Left renal cortex interstitium (tissue), 4 donors: Measurements from ENCODE around the gene DIP2C. TPM values are rescaled to one million over a fixed set of nuclear protein-coding genes. Genes with fewer than 3 reads are reported as not detected.

Experiments used
- DNase-seq, 4 donors: peaks; one replicate each; pipeline ENCODE4 v3.0.0-alpha.2; 2013; ENCODE audit warnings: low read depth in 4 of 4, low spot score in 2 of 4, missing footprints in 1 of 4
- polyA plus RNA-seq, 4 donors: library from polyadenylated mRNA; unstranded; fragments of 120-200 nt; gene quantifications; one replicate each; pipeline ENCODE4 v1.2.1, GENCODE V29; 2013; ENCODE audit not compliant: insufficient read length in 4 of 4

Gene DIP2C
- polyA plus RNA-seq, 4 donors = 19.4 to 23.6 (median 20.2) TPM

DNA sequence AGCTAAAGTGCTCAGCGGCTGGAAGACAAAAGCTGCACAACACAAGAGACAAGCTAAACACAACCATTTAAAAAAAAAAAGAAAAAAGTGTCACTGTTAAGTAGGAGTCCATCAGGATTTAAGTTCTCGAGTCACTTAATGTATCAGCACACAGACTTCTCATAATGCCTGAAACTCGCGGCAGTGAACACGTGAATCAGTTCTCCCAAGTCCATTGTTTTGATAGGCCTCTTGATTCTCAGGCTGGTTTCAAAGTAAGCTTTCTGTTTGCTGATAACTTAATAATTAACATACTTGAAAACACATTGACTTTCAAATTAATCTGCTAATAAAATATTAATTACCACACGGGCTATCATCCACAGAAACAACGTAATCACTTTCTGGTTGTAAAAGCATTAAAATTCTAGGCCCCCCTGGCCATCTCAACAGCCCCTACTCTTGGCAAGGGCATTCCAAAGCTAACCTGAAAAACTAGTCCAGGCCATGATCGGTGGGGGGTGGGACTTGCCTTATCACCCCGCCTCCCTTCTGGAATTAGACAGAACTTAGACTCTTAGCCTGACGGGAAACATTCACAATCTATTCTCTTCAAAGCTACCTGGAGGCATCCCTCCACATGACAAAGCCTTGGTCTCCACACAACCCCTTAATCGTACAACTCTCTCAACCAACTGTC lies 129.0 kb downstream of the DIP2C start:
- no peak for DNase-seq

DNA sequence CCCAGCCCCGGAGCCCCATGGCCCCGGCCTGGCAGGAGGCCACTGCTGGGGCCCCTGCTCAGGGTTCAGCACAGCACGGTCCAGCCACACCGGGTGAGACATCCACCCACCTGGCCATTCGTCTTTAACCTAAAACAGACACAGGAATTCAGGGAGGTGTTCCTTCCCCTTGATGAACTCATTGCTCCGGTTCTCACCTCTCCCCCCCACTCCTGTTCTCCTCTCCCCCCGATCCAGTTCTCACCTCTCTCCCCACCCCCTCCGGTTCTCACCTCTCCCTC lies 129.8 kb downstream of the DIP2C start:
- no peak for DNase-seq

DNA sequence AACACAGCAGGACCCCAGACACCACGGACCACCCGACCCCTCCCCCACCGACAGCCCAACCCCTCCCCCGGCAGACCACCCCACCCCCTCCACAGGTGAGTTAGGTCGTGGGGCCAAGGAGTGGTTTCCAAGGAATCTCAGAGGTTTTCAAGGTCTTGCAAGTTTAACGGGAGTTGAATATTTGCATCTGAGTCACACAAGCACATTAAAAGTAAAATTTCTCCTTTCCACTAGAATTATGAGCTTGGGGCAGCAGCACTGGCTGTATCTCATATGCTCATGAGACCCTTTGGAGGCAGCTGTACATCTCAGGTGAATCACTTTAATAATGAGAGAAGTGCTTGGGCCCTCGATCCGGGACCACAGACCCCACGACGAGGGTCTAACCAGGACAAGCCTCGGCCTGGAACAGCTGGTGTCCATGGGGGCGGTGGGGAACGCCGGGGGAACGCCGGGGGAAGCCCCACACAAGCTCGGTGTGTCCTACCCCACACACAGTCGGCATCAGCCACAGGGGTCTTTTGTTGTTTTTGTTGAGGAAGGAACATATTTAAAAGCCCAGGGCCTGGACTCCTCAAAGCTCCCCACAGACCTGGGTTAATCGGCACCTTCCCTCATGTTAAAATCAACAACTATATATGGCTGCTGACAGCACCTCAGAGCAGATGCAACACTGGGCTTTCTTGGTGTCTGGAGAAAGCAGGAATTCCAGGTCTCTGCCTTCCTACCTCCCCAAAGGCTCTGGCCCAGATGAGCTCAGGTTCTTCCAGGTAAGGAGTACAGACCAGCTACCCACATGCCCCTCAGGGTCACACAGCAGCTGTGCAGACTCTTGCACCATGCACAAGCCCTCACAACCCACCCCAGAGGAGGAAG lies 130.3 kb downstream of the DIP2C start:
- no peak for DNase-seq

DNA sequence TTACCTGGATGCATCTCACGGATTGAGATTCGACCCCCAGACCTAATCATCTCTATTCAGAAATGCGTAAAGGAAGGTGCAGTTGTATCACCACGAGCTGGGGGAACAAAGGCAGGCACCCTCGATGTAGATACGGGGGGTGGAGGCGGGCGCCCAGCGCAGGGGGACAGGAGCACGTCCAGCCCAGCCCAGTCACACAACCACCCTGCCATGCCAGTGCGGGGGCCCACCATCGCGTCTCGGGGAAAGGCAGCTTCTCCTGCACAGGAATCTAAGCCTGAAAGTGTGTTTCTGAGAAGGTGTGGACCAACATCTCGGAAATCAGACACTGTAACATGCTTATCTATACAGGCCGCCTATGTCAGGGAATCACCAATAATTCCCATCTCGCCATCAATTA lies 131.1 kb downstream of the DIP2C start:
- no peak for DNase-seq

DNA sequence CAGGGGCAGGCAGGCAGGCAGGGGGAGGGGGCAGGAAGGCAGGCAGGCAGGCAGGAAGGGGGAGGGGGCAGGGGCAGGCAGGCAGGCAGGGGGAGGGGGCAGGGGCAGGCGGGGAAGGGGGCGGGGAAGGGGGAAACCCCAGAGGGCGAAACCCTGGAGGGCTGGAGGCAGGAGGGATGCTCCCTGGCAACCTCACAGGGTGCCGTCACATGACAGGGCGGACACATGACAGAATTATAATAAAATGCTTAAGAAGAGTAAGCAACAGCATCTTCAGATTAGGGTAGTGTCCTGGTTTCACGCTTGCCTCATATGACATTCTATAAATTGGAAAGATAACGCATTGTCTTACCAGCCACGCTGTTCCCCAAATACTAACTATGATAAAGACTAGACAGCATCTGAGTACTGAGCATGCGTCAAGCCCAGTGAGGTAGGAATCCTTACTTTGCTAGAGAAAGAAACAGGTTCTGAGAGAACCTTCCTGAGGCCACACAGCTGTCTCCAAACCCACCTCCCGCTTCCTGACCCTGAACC lies 131.6 kb downstream of the DIP2C start:
- DNase-seq = no peak

DNA sequence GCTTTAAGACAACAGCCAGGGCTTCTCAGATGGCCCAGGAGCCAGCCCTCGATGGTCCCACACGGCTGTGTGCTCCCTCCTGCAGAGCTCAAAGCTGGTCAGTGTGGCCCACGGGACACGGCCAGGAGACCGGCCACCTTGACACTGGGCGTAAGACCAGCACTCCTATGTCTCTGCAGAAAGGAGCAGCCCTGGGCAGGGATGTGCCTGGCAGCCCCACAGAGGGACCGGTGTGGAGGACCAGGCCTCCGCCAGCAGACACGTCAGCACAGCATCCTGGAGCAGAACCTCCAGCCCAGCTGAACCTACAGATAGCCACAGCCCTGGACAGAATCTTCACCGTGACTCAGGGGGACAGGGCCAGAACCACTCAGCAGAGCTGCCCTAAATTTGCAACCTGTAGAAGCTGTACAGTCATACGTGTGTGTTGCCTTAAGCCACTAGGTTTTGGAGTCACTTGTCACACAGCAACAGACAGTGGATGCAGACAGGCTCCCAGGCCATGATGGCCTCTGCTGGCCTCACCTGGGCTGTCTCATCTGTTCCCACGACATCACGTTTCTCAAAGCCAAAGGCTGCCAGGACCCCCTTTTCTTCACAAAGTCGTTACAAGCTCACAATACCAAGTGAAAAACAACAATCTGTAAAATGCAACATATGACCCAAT lies 132.4 kb downstream of the DIP2C start:
- no peak for DNase-seq

DNA sequence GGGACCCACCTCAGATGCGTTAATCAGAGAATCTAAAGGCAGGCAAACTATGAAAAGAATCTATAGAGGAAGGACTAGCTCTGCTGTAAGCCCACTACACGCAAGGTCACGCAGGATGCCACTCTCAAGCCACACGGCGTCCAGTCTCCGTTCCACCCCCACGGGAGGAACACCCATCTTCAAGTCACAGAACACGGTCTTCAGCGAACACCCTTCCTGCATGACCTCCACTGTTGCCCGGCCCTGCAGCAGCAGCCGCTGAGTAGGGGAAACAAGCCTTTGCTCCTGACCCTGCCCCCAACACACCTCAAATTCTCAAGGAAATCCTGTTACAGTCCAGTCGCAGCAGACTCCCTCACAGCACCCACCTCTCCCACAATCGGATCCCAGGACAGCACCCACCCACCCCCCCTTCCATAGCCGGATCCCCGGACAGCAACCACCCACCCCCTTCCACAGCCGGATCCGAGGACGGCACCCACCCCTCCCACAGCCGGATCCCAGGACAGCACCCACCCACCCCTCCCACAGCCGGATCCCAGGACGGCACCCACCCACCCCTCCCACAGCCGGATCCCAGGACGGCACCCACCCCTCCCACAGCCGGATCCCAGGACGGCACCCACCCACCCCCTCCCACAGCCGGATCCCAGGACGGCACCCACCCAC lies 133.7 kb downstream of the DIP2C start:
- DNase-seq = no peak

DNA sequence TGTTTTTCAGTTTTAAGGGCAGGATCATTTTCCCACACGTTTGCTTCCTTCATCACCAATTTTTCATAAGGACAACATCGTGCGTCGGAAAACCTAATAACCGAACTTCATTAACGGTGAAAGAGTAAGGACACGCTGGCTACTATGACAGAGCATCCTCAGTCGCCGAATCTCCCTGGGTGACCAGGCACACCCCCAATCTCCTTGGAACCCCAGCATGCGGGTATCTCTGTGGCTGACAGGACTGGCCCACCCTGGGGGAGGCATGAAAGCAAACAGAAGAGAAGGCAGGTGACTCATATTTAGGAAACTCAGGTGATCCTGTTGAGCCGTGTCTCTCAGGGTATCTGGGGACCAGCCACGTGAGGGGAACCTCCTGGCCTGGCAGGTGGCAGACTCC lies 134.2 kb downstream of the DIP2C start:
- DNase-seq = no peak

DNA sequence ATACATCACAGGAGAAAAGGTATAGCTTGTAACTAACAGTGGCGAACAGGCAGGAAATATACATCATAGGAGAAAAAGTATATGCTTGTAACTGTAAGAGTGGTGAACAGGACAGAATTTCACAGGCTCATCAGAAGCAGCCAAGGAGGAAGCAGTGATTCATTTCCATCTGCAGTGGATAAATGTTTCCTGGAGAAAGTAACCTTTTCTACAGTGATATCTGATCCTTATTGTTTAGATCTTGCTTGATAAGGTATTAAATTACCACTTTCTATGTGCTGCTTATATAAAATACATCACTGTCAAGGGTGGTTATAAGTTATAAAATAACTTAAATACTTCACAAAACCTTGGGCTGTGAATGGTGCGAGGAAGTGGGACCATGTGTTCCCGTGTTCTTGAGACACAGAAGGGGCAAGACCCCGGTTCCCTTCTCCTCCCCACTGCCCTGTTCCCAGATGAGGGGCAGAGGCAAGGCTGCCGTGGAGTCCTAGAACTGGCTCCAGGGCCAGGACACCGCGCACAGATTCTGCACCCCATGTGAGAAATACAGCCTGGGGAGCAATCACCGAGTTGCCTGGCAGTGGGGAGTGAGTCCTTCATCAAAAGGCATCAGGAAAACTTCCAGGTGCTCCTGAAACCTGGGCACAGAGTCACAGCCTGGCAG lies 135.2 kb downstream of the DIP2C start:
- no peak for DNase-seq

DNA sequence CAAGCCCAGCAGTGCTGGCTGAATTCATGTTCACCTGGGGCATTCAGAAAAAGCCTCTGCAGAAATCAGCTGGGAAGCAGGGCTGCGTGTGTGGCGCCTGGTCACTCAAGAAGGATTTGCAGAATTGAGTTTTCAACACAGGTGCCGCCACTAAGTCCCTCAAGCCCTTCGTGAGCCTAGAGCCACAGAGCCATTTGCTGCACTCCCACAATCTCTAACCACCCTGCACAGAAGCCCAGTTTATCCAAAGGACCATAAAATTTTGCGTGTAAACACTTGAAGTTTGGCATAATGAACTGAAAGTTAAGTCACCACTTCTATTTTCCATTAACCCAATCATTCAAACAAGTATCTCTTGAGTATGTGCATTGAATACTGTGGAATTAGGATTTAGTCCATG lies 136.2 kb downstream of the DIP2C start:
- no peak for DNase-seq

DNA sequence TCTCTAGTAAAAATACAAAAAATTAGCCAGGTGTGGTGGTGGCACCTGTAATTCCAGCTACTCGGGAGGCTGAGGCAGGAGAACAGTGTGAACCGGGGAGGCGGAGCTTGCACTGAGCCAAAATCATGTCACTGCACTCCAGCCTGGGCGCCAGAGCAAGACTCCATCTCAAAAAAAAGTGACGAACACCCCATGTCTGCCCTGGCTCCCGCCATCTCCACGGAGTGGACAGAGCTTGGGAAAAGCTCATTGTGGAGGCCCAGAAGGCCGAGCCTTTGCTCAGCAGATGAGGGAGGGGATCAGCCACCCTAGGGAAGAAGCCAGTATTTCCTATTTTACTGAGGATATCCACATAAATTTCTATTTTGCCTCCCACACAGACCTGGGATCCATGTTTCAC lies 136.8 kb downstream of the DIP2C start:
- no peak for DNase-seq

DNA sequence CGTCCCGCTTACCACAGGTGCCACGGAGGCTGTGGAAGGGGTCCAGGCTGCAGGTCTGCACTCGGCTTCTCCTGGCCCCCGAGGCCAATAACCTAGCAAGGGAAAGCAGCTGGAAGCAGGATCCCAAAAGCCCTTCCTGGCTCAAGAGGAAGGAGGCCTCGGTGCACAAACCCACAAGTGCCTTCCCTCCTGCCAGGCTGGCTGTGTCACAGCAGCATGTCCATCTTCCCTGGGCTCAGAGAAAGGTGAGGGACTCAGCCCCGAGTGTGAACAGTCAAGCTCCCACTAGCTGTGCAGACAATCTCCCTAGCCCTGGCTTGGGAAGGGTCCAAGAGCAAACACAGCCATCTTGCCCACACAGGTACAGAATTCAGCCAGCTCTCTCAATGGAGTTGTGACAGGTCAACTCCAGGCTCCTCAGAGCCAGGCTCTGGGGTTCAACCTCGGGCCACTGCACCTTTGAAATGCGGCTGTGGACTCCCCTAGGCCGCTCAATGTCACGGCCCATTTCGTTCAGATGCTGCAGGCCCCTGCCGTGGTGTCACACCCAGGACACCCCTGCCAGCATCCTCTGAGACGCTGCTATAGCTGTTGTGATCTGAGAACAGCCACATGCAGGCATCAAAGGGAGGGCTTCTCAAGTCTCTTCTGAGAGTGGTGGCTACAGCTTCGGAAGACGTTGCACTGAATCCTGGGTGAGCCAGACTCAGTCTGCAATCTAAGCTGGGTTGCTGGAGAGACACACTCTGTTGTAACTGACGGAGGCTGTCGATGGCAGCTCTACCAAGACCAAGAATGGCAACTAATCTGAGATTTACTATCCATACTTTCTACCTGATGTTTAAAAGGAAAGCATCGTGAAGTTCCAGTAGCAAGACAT lies 137.9 kb downstream of the DIP2C start:
- DNase-seq = no peak

DNA sequence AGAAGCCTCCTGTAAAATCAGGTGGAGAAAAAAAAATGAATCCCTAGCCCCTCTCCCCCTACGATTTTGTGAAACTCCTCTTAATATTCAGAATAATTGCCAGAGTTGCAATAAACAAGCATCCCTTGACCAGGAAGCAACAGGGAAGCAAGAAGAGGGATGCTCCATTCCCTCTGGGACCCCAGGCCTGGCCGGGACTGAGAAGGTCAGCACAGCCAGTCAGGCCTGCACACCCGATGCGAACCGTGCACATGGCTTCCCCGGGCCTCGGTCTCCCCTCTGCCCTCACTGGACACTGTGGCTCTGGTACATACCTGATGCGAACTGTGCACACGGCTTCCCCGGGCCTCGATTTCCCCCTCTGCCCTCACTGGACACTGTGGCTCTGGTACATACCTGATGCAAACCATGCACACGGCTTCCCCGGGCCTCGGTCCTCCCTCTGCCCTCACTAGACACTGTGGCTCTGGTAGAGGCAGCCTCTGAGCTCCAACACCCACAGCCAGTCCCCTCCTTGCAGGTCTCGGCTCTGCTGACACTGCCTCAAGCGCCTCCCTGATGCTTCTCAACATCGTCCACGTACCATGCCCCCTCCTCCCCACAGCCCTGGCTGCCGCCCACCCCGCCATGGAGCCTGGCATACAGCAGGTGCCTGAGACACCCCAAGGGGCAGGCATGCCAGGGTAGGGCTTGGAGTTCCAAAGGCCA lies 138.6 kb downstream of the DIP2C start:
- DNase-seq = no peak

DNA sequence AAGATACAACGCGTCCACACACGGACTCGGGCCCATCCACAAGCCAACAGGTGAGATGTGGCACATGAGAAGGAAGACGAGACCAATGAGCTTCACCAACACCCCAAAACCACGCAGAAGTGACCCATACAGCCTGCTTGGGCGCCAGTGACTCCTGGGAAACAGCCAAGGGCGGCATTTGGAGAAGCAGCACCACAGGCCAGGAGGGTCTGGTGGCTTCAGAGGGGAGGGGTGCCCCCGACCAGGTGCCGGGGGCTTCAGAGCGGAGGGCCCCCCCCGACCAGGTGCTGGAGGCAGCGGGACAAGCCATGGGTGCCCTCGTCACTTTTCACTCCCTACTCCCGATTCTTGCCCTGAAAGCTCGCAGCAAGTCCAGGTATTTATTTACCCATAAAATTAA lies 140.1 kb downstream of the DIP2C start:
- no peak for DNase-seq

DNA sequence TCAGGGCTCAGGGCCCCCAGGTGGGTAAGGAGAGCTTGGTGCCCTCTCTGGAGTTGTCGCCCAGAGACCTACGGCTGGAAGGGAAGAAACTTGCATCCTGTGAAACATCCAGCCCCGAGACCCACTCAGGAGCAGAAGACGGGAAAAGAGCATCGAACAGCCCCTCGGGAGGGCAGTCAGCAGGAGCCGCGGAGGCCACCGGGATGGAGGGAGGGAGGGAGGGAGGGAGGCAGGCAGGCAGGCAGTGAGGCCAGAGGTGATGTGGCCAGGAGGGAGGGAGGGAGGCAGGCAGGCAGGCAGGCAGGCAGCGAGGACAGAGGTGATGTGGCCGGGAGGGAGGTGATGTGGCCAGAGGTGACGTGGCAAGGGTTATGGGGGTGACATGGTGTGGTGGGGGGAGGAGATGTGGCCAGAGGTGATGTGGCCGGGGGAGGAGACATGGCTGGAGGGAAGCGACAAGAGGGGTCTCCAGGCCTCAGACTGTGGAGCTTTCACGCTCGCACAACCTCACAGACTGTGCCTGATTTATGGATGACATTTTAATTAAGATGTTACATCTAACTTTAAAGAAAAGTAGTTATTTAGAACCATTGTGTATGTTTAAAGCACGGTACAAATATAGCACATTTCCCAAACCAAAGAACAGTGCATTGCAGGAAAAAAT lies 141.1 kb downstream of the DIP2C start:
- DNase-seq = no peak

DNA sequence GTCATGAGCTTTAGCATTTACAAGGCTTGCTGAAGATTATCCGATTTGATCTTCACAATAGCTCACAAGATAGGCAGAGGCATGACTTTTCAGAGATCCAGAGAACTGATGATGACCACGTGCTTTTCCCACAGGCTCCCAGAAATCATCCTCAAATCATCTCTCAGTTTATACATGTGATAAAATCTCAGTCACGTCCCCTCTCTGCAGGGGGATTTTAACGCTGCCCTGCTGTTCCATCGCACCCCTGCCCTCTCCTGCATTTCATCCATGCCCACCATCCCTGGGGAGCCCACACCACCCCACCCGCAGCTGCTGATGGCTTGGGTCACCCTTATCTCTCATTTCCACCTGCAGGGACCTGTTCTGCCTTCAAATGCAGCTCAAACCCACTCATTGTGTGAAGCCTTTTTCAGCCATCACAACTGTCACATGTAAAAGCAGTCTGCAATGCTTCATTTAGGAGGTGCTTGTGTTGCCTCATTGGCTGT lies 141.8 kb downstream of the DIP2C start:
- no peak for DNase-seq

DNA sequence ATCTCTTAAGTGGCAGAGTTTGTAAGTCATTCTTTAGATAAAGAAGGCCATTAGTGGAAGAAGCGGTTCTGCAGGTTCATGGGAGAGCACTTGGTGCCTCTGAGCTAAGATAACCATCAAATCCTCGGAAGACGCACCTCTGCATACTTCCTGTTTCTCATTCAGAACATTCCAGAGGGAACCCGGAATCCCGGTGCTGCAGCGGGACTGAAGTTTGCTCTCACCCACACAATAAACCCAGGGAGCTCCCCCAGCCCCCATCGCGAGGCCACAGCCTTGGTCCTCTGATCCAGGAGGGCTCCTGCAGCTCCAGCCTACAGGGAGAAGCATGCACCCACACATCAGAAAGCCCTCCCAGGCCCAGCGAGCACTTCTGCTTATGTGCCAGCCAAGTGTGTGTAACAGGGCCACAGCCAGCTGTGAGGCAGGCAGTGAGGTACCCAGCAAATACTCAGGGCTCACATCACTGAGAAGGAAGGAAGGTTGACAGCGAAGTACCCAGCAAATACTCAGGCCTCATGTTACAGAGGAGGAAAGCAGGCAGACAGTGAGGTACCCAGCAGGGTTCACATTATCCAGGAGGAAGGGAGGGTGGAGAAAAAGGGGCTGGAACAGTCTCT lies 142.4 kb downstream of the DIP2C start:
- DNase-seq = no peak

DNA sequence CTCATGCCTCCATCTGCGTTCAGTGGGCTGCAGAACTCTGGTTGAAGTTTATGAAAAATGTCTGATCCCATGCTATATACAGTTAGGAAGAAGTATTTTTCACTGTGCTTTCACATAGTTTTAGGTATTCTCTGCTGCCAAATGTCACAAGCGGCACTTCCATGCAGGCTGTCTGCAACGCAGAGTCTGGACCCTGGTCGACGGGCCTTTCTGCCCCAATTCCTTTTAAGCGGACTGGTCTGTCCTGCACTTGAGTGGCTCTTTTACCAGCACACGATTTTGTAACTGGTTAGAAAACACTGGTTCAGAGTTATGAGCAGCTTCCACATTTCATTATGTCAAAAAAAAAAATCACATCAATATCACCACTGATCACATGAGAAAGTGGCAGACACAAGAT lies 143.0 kb downstream of the DIP2C start:
- no peak for DNase-seq
